ENCODE measurements around the gene CBX4. TPM values are rescaled to one million over a fixed set of nuclear protein-coding genes. Genes with fewer than 3 reads are reported as not detected.

The CBX4 gene
- total RNA-seq, 1 experiment from 2014 or later = 6.2 TPM

- H3K79me1 ChIP-seq (ENCODE audit: insufficient read depth, low read depth, low read length, poor library complexity, severe bottlenecking) = no peaks in the 10 kb centered on the region
- H4K8ac ChIP-seq (replicated peaks; ENCODE audit: insufficient read length, low read depth, low read length) = no peak overlapping the region
- H2BK15ac ChIP-seq (ENCODE audit: low read depth, low read length) = no peak overlapping the region
- H4K5ac ChIP-seq (ENCODE audit: insufficient read length, low read depth, low read length) = no peak overlapping the region
- H3K23me2 ChIP-seq (ENCODE audit: insufficient read length, low read depth, low read length, poor library complexity, severe bottlenecking) = peaks cover 12% of the 10 kb centered on the region
- H3K27ac ChIP-seq (ENCODE audit: insufficient read length, low read depth, low read length) = no peak overlapping the region
- DNase-seq = peak; percentile 45
- H3K4me1 Mint-ChIP-seq = peaks cover 32 to 50% of the 10 kb centered on the region in 2 experiments
- no peak overlapping the region for H3K4me2 ChIP-seq (ENCODE audit: insufficient read depth, insufficient read length, low read length)
- no peak overlapping the region for H2AFZ ChIP-seq (ENCODE audit: low read length)
- no peak overlapping the region for H2BK20ac ChIP-seq (ENCODE audit: low read depth, low read length, poor library complexity, severe bottlenecking)
- no CpG with 5 or more reads among the region's 31 CpGs for WGBS (ENCODE audit: extremely low coverage, insufficient read length, low lambda C conversion rate)
- no peak overlapping the region for H4K91ac ChIP-seq (ENCODE audit: insufficient read length, low read depth, low read length)
- H3K36me3 Mint-ChIP-seq (ENCODE audit: insufficient read depth in 1 of 3, low read depth in 3 of 3) = peaks cover 0 to 1% (median 0%) of the 10 kb centered on the region in 3 experiments; a peak in 1 of 7 replicates
- no peak overlapping the region for H3K9ac ChIP-seq (ENCODE audit: extremely low read depth, insufficient read length, low read length)
- H3K27ac Mint-ChIP-seq = no peak overlapping the region
- no peak overlapping the region for H3T11ph ChIP-seq (ENCODE audit: low read length)
- H3K4ac ChIP-seq (ENCODE audit: low read depth, low read length) = no peak overlapping the region
- H3K9me3 Mint-ChIP-seq = peaks cover 4 to 15% of the 10 kb centered on the region in 2 experiments; a peak in 4 of 5 replicates
- H3K4me1 ChIP-seq (ENCODE audit: insufficient read depth, low read length) = no peaks in the 10 kb centered on the region
- no peaks in the 10 kb centered on the region for H3K9me3 ChIP-seq (ENCODE audit: control insufficient read depth, low read depth, low read length)
- H4K20me1 ChIP-seq (ENCODE audit: control insufficient read depth, insufficient read depth, insufficient read length) = no peaks in the 10 kb centered on the region
- H3K27me3 ChIP-seq (ENCODE audit: insufficient read depth, low read length) = peaks cover 80% of the 10 kb centered on the region
- H3K23ac ChIP-seq (ENCODE audit: insufficient read length, low read depth, low read length) = no peak overlapping the region
- H3K56ac ChIP-seq (ENCODE audit: insufficient read length, low read depth, low read length) = no peak overlapping the region
- peaks cover 92% of the 10 kb centered on the region for H3K27me3 Mint-ChIP-seq (ENCODE audit: low read depth)
- no peak overlapping the region for H3K18ac ChIP-seq (ENCODE audit: insufficient read length, low read depth, low read length)
- peak overlapping the region in 1 of 2 experiments; percentile 57; a peak in 1 of 5 replicates for H3K4me3 Mint-ChIP-seq
- no peak overlapping the region for H2BK12ac ChIP-seq (ENCODE audit: insufficient read length, low read depth, low read length)
- H3K14ac ChIP-seq (ENCODE audit: insufficient read depth, low read length) = no peak overlapping the region
- H2AK5ac ChIP-seq (ENCODE audit: insufficient read length, low read length) = no peak overlapping the region
- H3K79me2 ChIP-seq (ENCODE audit: insufficient read depth, low read length) = no peaks in the 10 kb centered on the region
- TF ChIP-seq, protein P1, sequence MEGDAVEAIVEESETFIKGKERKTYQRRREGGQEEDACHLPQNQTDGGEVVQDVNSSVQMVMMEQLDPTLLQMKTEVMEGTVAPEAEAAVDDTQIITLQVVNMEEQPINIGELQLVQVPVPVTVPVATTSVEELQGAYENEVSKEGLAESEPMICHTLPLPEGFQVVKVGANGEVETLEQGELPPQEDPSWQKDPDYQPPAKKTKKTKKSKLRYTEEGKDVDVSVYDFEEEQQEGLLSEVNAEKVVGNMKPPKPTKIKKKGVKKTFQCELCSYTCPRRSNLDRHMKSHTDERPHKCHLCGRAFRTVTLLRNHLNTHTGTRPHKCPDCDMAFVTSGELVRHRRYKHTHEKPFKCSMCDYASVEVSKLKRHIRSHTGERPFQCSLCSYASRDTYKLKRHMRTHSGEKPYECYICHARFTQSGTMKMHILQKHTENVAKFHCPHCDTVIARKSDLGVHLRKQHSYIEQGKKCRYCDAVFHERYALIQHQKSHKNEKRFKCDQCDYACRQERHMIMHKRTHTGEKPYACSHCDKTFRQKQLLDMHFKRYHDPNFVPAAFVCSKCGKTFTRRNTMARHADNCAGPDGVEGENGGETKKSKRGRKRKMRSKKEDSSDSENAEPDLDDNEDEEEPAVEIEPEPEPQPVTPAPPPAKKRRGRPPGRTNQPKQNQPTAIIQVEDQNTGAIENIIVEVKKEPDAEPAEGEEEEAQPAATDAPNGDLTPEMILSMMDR (conservative IDR thresholded peaks at IDR 0.05) = no peak
- no peak overlapping the region for H2BK5ac ChIP-seq (ENCODE audit: insufficient read length, low read length)
- H2BK120ac ChIP-seq (ENCODE audit: low read depth, low read length, poor library complexity, severe bottlenecking) = no peak overlapping the region
These were observed 39.5 kb downstream of the CBX4 start for GRCh38 chr17:79799538-79800324.

Measured in H9 (cell line).